ENCODE results near the gene SUPT6H. TPM values are rescaled to one million over a fixed set of nuclear protein-coding genes. Genes with fewer than 3 reads are reported as not detected.
A peak's percentile ranks its signal among the peaks of the same experiment; 100 is the strongest.
"Not testable (repeated sequence)": the region's sequence is repeated elsewhere in the genome, so short reads cannot be mapped to it uniquely, and the experiment has no call there.

Gene SUPT6H
- polyA plus RNA-seq, 4 donors: 26.4 to 69.7 (median 29.0) TPM

DNA sequence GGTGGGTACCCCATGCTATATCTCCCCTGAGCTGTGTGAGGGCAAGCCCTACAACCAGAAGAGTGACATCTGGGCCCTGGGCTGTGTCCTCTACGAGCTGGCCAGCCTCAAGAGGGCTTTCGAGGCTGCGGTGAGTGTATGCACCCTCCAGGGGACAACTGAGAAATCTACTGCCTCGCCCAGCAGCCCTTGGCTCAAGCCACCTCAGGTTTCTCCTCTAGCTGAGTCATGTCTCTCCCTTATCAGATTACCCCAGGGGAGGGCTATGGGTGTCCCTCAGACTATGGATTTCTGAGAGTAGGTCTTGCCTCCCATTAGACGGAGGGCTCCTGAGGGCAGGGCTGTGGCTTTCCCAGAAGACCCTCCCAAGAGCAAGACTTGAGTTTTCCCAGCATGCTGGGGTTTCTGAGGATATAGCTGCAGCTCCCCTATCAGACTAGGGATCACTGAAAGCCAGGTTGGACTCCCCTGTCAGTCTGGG lies 73.3 kb downstream of the SUPT6H start:
- H3K4me3 ChIP-seq (ENCODE audit: low read depth in 1 of 3, low read length in 3 of 3): no peak overlapping the region
- peak in 1 of 2 donors; percentile 48 for DNase-seq
- 43 to 72% (median 71%) methylated on average over 5 of the region's 5 CpGs for WGBS, 3 donors
- FAIRE-seq: no peak
- H3K27me3 ChIP-seq (ENCODE audit: control insufficient read depth in 3 of 3, insufficient read depth in 3 of 3, low read length in 3 of 3): no peaks in the 10 kb centered on the region
- H3K9me3 ChIP-seq (ENCODE audit: control insufficient read depth in 2 of 2, insufficient read depth in 1 of 2, low read depth in 1 of 2, low read length in 1 of 2): no peaks in the 10 kb centered on the region
- H3K27ac ChIP-seq (ENCODE audit: low read depth in 1 of 3, low read length in 2 of 3): no peak overlapping the region
- H3K4me1 ChIP-seq (ENCODE audit: control insufficient read depth in 3 of 3, insufficient read depth in 2 of 3, low read depth in 1 of 3, low read length in 2 of 3): no peaks in the 10 kb centered on the region
- peaks cover 0 to 30% (median 0%) of the 10 kb centered on the region in 3 donors for H3K36me3 ChIP-seq (ENCODE audit: control insufficient read depth in 3 of 3, insufficient read depth in 2 of 3, low read depth in 1 of 3, low read length in 3 of 3)

DNA sequence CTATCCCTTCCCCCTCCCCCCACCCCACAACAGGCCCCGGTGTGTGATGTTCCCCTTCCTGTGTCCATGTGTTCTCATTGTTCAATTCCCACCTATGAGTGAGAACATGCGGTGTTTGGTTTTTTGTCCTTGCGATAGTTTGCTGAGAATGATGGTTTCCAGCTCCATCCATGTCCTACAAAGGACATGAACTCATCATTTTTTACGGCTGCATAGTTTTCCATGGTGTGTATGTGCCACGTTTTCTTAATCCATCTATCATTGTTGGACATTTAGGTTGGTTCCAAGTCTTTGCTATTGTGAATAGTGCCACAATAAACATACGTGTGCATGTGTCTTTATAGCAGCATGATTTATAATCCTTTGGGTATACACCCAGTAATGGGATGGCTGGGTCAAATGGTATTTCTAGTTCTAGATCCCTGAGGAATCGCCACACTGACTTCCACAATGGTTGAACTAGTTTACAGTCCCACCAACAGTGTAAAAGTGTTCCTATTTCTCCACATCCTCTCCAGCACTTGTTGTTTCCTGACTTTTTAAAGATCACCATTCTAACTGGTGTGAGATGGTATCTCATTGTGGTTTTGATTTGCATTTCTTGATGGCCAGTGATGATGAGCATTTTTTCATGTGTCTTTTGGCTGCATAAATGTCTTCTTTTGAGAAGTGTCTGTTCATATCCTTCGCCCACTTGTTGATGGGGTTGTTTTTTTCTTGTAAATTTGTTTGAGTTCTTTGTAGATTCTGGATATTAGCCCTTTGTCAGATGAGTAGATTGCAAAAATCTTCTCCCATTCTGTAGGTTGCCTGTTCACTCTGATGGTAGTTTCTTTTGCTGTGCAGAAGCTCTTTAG lies 74.1 kb downstream of the SUPT6H start:
- 87 to 98% (median 96%) methylated on average over 3 to 5 of the region's 8 CpGs for WGBS, 3 donors

DNA sequence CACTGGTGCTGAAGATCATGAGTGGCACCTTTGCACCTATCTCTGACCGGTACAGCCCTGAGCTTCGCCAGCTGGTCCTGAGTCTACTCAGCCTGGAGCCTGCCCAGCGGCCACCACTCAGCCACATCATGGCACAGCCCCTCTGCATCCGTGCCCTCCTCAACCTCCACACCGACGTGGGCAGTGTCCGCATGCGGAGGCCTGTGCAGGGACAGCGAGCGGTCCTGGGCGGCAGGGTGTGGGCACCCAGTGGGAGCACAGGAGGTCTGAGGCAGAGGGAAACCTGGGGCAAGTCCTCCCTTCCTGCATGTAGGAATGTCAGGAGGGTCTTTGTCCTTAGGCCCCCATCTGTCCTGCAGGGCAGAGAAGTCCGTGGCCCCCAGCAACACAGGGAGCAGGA lies 75.3 kb downstream of the SUPT6H start:
- Histone ChIP-seq H3K9me3 (ENCODE audit: control insufficient read depth in 2 of 2, insufficient read depth in 1 of 2, low read depth in 1 of 2, low read length in 1 of 2) (no peaks in the 10 kb centered on the region), H3K4me3 (ENCODE audit: low read depth in 1 of 3, low read length in 3 of 3) (no peak overlapping the region), H3K27ac (ENCODE audit: low read depth in 1 of 3, low read length in 2 of 3) (peak overlapping the region in 1 of 3 donors; percentile 17), H3K4me1 (ENCODE audit: control insufficient read depth in 3 of 3, insufficient read depth in 2 of 3, low read depth in 1 of 3, low read length in 2 of 3) (peaks cover 0 to 8% (median 0%) of the 10 kb centered on the region in 3 donors), H3K27me3 (ENCODE audit: control insufficient read depth in 3 of 3, insufficient read depth in 3 of 3, low read length in 3 of 3) (no peaks in the 10 kb centered on the region), H3K36me3 (ENCODE audit: control insufficient read depth in 3 of 3, insufficient read depth in 2 of 3, low read depth in 1 of 3, low read length in 3 of 3) (peaks cover 0 to 41% (median 0%) of the 10 kb centered on the region in 3 donors)
- no peak for FAIRE-seq
- WGBS, 3 donors: 92 to 96% (median 94%) methylated on average over 10 to 12 of the region's 12 CpGs
- no peak for DNase-seq

More for the DNA sequence above, 74.1 kb downstream of the SUPT6H start:
- H3K4me1 ChIP-seq (ENCODE audit: control insufficient read depth in 3 of 3, insufficient read depth in 2 of 3, low read depth in 1 of 3, low read length in 2 of 3); H3K27me3 ChIP-seq (ENCODE audit: control insufficient read depth in 3 of 3, insufficient read depth in 3 of 3, low read length in 3 of 3); FAIRE-seq; H3K4me3 ChIP-seq (ENCODE audit: low read depth in 1 of 3, low read length in 3 of 3); H3K27ac ChIP-seq (ENCODE audit: low read depth in 1 of 3, low read length in 2 of 3); DNase-seq; H3K9me3 ChIP-seq (ENCODE audit: control insufficient read depth in 2 of 2, insufficient read depth in 1 of 2, low read depth in 1 of 2, low read length in 1 of 2): not testable (repeated sequence)
- H3K36me3 ChIP-seq (ENCODE audit: control insufficient read depth in 3 of 3, insufficient read depth in 2 of 3, low read depth in 1 of 3, low read length in 3 of 3): peaks cover 0 to 36% (median 0%) of the 10 kb centered on the region in 3 donors

DNA sequence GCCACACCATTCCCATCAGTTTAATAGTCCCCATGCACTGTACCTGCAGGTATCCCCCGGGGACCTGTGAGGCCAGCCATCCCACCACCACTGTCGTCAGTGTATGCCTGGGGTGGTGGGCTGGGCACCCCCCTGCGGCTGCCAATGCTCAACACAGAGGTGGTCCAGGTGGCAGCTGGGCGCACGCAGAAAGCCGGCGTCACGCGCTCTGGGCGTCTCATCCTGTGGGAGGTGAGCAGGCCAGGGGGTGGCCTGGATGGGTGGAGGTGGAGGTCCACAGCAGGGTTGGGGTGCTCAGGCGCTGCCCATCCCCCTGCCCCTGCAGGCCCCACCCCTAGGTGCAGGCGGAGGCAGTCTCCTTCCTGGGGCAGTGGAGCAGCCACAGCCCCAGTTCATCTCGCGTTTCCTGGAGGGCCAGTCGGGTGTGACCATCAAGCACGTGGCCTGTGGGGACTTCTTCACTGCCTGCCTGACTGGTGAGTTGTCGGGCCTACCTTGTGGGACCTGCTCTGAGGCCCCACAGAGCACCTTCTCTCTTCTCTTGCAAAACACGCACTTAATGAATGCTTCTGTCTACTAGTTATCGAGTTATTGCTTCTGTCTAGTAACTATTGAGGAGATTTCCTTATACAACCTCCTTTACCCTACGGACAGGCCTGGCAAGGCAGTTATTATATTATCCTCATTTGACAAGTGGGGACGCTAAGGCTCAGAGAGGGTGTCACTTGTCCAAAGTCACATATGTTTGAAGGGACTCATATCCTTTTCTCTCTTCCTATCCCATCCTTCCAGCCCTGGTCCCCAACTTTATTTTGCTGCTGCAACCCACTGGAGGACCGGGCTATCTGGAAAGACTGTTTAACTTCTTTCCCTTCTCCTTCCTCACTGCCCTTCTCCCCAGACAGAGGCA lies 76.0 kb downstream of the SUPT6H start:
- H3K27me3 ChIP-seq (ENCODE audit: control insufficient read depth in 3 of 3, insufficient read depth in 3 of 3, low read length in 3 of 3): no peaks in the 10 kb centered on the region
- no peaks in the 10 kb centered on the region for H3K9me3 ChIP-seq (ENCODE audit: control insufficient read depth in 2 of 2, insufficient read depth in 1 of 2, low read depth in 1 of 2, low read length in 1 of 2)
- 77 to 82% (median 82%) methylated on average over 20 to 22 of the region's 22 CpGs for WGBS, 3 donors
- H3K27ac ChIP-seq (ENCODE audit: low read depth in 1 of 3, low read length in 2 of 3): peak overlapping the region in 2 of 3 donors; percentile 34 to 47
- peaks cover 0 to 15% (median 0%) of the 10 kb centered on the region in 3 donors for H3K4me1 ChIP-seq (ENCODE audit: control insufficient read depth in 3 of 3, insufficient read depth in 2 of 3, low read depth in 1 of 3, low read length in 2 of 3)
- DNase-seq (no peak), FAIRE-seq (no peak)
- H3K36me3 ChIP-seq (ENCODE audit: control insufficient read depth in 3 of 3, insufficient read depth in 2 of 3, low read depth in 1 of 3, low read length in 3 of 3): peaks cover 0 to 41% (median 0%) of the 10 kb centered on the region in 3 donors
- no peak overlapping the region for H3K4me3 ChIP-seq (ENCODE audit: low read depth in 1 of 3, low read length in 3 of 3)

DNA sequence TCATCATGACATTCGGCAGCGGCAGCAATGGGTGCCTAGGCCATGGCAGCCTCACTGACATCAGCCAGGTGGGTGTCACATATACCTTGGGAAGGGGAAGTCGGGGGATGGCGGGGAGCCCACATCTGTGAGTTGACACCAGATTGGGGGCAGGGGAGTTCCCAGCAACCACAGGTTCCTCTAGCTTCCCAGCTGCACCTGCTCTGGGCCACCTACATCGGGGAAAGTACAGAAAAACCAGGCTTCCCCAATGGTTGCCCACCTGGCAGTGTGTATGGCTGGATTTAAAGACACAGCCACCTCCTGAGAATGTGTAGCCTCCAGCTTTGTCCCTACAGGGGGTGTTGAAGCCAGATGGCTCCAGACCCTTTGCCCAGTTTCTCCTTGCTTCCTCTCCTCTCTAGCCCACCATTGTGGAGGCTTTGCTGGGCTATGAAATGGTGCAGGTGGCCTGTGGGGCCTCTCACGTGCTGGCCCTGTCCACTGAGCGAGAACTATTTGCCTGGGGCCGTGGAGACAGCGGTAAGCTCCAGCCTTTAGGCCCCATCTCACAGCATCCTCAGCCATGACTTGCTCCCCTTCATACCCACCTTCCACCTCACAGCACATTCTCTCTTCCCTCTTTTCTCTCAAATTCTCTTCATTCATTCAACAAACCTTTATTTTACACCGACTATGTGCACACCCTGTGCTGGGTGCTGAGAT lies 76.8 kb downstream of the SUPT6H start:
- H3K27me3 ChIP-seq (ENCODE audit: control insufficient read depth in 3 of 3, insufficient read depth in 3 of 3, low read length in 3 of 3): no peaks in the 10 kb centered on the region
- H3K27ac ChIP-seq (ENCODE audit: low read depth in 1 of 3, low read length in 2 of 3): peak overlapping the region in 1 of 3 donors; percentile 3
- H3K4me1 ChIP-seq (ENCODE audit: control insufficient read depth in 3 of 3, insufficient read depth in 2 of 3, low read depth in 1 of 3, low read length in 2 of 3): peaks cover 0 to 19% (median 0%) of the 10 kb centered on the region in 3 donors
- DNase-seq (no peak), FAIRE-seq (no peak)
- no peak overlapping the region for H3K4me3 ChIP-seq (ENCODE audit: low read depth in 1 of 3, low read length in 3 of 3)
- H3K9me3 ChIP-seq (ENCODE audit: control insufficient read depth in 2 of 2, insufficient read depth in 1 of 2, low read depth in 1 of 2, low read length in 1 of 2): no peaks in the 10 kb centered on the region
- peaks cover 0 to 39% (median 0%) of the 10 kb centered on the region in 3 donors for H3K36me3 ChIP-seq (ENCODE audit: control insufficient read depth in 3 of 3, insufficient read depth in 2 of 3, low read depth in 1 of 3, low read length in 3 of 3)
- 79 to 93% (median 90%) methylated on average over 10 of the region's 10 CpGs for WGBS, 3 donors

DNA sequence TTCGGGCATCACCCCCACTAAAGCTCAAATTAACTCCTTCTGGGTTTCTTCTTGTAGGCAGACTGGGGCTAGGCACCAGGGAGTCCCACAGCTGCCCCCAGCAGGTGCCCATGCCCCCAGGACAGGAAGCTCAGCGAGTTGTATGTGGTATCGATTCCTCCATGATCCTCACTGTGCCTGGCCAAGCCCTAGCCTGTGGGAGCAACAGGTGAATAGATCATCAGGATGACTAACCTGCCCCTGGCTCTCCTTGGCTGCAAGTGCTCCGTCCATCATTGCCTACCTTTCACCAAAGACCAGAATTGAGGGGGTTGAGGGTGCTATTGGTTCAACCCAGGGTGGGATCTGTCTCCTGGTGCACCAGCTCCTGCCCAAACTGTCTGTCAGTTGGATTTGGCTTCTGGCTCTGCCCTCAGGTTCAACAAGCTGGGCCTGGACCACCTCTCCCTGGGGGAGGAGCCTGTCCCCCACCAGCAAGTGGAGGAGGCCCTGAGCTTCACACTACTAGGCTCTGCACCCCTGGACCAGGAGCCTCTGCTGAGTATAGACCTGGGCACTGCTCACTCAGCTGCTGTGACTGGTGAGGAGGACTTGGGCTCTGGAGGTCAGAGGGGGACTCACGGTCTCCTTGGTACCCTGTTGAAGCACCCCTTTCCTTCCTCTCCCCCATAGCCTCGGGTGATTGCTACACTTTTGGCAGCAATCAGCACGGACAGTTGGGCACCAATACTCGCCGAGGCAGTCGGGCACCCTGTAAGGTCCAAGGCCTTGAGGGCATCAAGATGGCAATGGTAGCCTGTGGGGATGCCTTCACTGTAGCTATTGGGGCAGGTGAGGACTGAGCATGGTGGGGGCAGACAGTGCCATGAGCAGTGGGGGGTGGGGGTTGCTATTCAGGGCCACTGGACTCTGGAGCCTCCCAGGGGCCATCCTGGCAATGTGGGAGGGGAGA lies 78.7 kb downstream of the SUPT6H start:
- Histone ChIP-seq H3K9me3 (ENCODE audit: control insufficient read depth in 2 of 2, insufficient read depth in 1 of 2, low read depth in 1 of 2, low read length in 1 of 2) (no peaks in the 10 kb centered on the region), H3K4me3 (ENCODE audit: low read depth in 1 of 3, low read length in 3 of 3) (no peak overlapping the region), H3K27me3 (ENCODE audit: control insufficient read depth in 3 of 3, insufficient read depth in 3 of 3, low read length in 3 of 3) (no peaks in the 10 kb centered on the region), H3K4me1 (ENCODE audit: control insufficient read depth in 3 of 3, insufficient read depth in 2 of 3, low read depth in 1 of 3, low read length in 2 of 3) (peaks cover 0 to 21% (median 0%) of the 10 kb centered on the region in 3 donors), H3K36me3 (ENCODE audit: control insufficient read depth in 3 of 3, insufficient read depth in 2 of 3, low read depth in 1 of 3, low read length in 3 of 3) (peaks cover 0 to 37% (median 0%) of the 10 kb centered on the region in 3 donors), H3K27ac (ENCODE audit: low read depth in 1 of 3, low read length in 2 of 3) (peak overlapping the region in 1 of 3 donors; percentile 6)
- WGBS, 3 donors: 86 to 89% (median 86%) methylated on average over 10 of the region's 10 CpGs
- FAIRE-seq: no peak
- no peak for DNase-seq

Data from small intestine (tissue), 7 donors.